ENCODE measurements around the gene MYOZ2.

DNA sequence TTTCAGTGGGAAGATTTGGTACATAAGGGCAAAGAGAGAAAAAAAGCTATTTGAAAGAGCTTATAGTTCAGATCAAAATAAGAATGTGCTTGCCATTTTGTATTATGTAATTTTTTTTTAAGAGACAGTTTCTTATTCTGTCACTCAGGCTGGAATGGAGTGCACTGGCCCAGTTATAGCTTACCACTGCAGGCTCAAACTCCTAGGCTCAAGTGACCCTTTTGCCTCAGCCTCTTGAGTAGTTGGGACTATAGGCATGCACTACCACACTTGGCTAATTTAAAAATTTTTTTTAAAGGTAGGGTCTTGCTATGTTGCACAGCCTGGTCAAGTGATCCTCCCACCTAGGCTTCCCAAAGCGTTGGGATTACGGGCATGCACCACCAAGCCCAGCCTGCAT is 54.7 kb downstream of the MYOZ2 start:
- TF ChIP-seq, protein P1, sequence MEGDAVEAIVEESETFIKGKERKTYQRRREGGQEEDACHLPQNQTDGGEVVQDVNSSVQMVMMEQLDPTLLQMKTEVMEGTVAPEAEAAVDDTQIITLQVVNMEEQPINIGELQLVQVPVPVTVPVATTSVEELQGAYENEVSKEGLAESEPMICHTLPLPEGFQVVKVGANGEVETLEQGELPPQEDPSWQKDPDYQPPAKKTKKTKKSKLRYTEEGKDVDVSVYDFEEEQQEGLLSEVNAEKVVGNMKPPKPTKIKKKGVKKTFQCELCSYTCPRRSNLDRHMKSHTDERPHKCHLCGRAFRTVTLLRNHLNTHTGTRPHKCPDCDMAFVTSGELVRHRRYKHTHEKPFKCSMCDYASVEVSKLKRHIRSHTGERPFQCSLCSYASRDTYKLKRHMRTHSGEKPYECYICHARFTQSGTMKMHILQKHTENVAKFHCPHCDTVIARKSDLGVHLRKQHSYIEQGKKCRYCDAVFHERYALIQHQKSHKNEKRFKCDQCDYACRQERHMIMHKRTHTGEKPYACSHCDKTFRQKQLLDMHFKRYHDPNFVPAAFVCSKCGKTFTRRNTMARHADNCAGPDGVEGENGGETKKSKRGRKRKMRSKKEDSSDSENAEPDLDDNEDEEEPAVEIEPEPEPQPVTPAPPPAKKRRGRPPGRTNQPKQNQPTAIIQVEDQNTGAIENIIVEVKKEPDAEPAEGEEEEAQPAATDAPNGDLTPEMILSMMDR (IDR thresholded peaks at IDR 0.05; ENCODE audit: extremely low read depth in 1 of 2, insufficient read depth in 1 of 2, low read depth in 1 of 2, low read length in 2 of 2): no peak
- TF ChIP-seq POLR2A (IDR thresholded peaks at IDR 0.05; ENCODE audit: low read depth, low read length) (no peak), POLR2AphosphoS5 (IDR thresholded peaks at IDR 0.05; ENCODE audit: insufficient read depth, low read depth, low read length) (no peak), JUN (IDR thresholded peaks at IDR 0.05; ENCODE audit: borderline replicate concordance, insufficient read depth, insufficient read length, low read depth) (no peak)

Data from endothelial cell of umbilical vein (primary cell).